Measurements from ENCODE around the gene SLC35G1. TPM values are rescaled to one million over a fixed set of nuclear protein-coding genes. Genes with fewer than 3 reads are reported as not detected.

Gene SLC35G1
- total and polyA plus RNA-seq, 2 experiments from 2014 or later = 5.3 to 6.2 TPM

GRCh38 chr10:93913706-93914105 lies 19.9 kb downstream of the SLC35G1 start:
- H3K79me2 ChIP-seq (ENCODE audit: insufficient read depth) = no peaks in the 10 kb centered on the region
- no peak overlapping the region for H2AFZ ChIP-seq
- H3K27ac ChIP-seq = no peak overlapping the region
- no peaks in the 10 kb centered on the region for H3K9me2 ChIP-seq (ENCODE audit: insufficient read depth)
- no peaks in the 10 kb centered on the region for H4K20me1 ChIP-seq (ENCODE audit: insufficient read depth)
- no peak for DNase-seq
- H3K4me2 ChIP-seq (ENCODE audit: unreplicated experiment) = no peak overlapping the region
- in situ Hi-C loops (cut with MboI) = loop anchor here (10.0 kb wide), 1 partner anchor 411 kb away; no protein-coding TSS in a partner anchor
- H3K4me3 ChIP-seq = no peak overlapping the region
- H3K36me3 ChIP-seq (ENCODE audit: low read depth) = no peaks in the 10 kb centered on the region
- H3F3A ChIP-seq (ENCODE audit: insufficient read depth) = no peaks in the 10 kb centered on the region
- H3K9ac ChIP-seq = no peak overlapping the region
- H3K9me3 ChIP-seq (ENCODE audit: low read depth) = no peaks in the 10 kb centered on the region
- WGBS, 2 experiments (ENCODE audit: low coverage in 1 of 2, low lambda C conversion rate in 2 of 2, missing lambda C conversion rate in 2 of 2) = 66 to 79% methylated on average over 3 of the region's 3 CpGs
- H3K4me1 ChIP-seq (ENCODE audit: insufficient read depth) = no peaks in the 10 kb centered on the region
- no peaks in the 10 kb centered on the region for H3K27me3 ChIP-seq (replicated peaks; ENCODE audit: insufficient read depth)
- no peak for TF ChIP-seq EZH2 (IDR thresholded peaks at IDR 0.05; ENCODE audit: insufficient read depth, poor library complexity, severe bottlenecking)
- TF ChIP-seq EZH2phosphoT487 (IDR thresholded peaks at IDR 0.05; ENCODE audit: insufficient read depth, low read depth) = no peak

- no peak overlapping the region for H3K27ac ChIP-seq
- 82 to 88% methylated on average over 6 of the region's 6 CpGs for WGBS, 2 experiments (ENCODE audit: low coverage in 1 of 2, low lambda C conversion rate in 2 of 2, missing lambda C conversion rate in 2 of 2)
These were observed 21.8 kb downstream of the SLC35G1 start for GRCh38 chr10:93915598-93915997.

GRCh38 chr10:93916257-93917063 lies 22.7 kb downstream of the SLC35G1 start:
- 60 to 61% methylated on average over 8 of the region's 8 CpGs for WGBS, 2 experiments (ENCODE audit: low coverage in 1 of 2, low lambda C conversion rate in 2 of 2, missing lambda C conversion rate in 2 of 2)
- Histone ChIP-seq H3K27ac (no peak overlapping the region), H3K9ac (no peak overlapping the region), H3K4me1 (ENCODE audit: insufficient read depth) (no peaks in the 10 kb centered on the region), H3K9me2 (ENCODE audit: insufficient read depth) (no peaks in the 10 kb centered on the region), H2AFZ (no peak overlapping the region), H3K4me3 (no peak overlapping the region), H3F3A (ENCODE audit: insufficient read depth) (no peaks in the 10 kb centered on the region), H4K20me1 (ENCODE audit: insufficient read depth) (no peaks in the 10 kb centered on the region), H3K79me2 (ENCODE audit: insufficient read depth) (no peaks in the 10 kb centered on the region), H3K27me3 (replicated peaks; ENCODE audit: insufficient read depth) (no peaks in the 10 kb centered on the region), H3K36me3 (ENCODE audit: low read depth) (no peaks in the 10 kb centered on the region), H3K9me3 (ENCODE audit: low read depth) (no peaks in the 10 kb centered on the region), H3K4me2 (ENCODE audit: unreplicated experiment) (no peak overlapping the region)
- in situ Hi-C loops (cut with MboI) = loop anchor here (10.0 kb wide), 1 partner anchor 408 kb away; no protein-coding TSS in a partner anchor
- TF ChIP-seq EZH2phosphoT487 (IDR thresholded peaks at IDR 0.05; ENCODE audit: insufficient read depth, low read depth) (no peak), EZH2 (IDR thresholded peaks at IDR 0.05; ENCODE audit: insufficient read depth, poor library complexity, severe bottlenecking) (no peak)
- peak; percentile 59 for DNase-seq

More at GRCh38 chr10:93915598-93915997, 21.8 kb downstream of the SLC35G1 start:
- H3K4me1 ChIP-seq (ENCODE audit: insufficient read depth) = no peaks in the 10 kb centered on the region
- H3K9me2 ChIP-seq (ENCODE audit: insufficient read depth) = no peaks in the 10 kb centered on the region
- H3K9ac ChIP-seq = no peak overlapping the region
- in situ Hi-C loops (cut with MboI) = loop anchor here (10.0 kb wide), 1 partner anchor 409 kb away; no protein-coding TSS in a partner anchor
- no peaks in the 10 kb centered on the region for H3K9me3 ChIP-seq (ENCODE audit: low read depth)
- H3F3A ChIP-seq (ENCODE audit: insufficient read depth) = no peaks in the 10 kb centered on the region
- H4K20me1 ChIP-seq (ENCODE audit: insufficient read depth) = no peaks in the 10 kb centered on the region
- H3K4me3 ChIP-seq = no peak overlapping the region
- H3K27me3 ChIP-seq (replicated peaks; ENCODE audit: insufficient read depth) = no peaks in the 10 kb centered on the region
- H3K36me3 ChIP-seq (ENCODE audit: low read depth) = no peaks in the 10 kb centered on the region
- H2AFZ ChIP-seq = no peak overlapping the region
- DNase-seq = no peak
- TF ChIP-seq EZH2 (IDR thresholded peaks at IDR 0.05; ENCODE audit: insufficient read depth, poor library complexity, severe bottlenecking) (no peak), EZH2phosphoT487 (IDR thresholded peaks at IDR 0.05; ENCODE audit: insufficient read depth, low read depth) (no peak)
- H3K4me2 ChIP-seq (ENCODE audit: unreplicated experiment) = no peak overlapping the region
- no peaks in the 10 kb centered on the region for H3K79me2 ChIP-seq (ENCODE audit: insufficient read depth)

GRCh38 chr10:93917064-93917391 lies 23.2 kb downstream of the SLC35G1 start:
- TF ChIP-seq EZH2 (IDR thresholded peaks at IDR 0.05; ENCODE audit: insufficient read depth, poor library complexity, severe bottlenecking) (no peak), EZH2phosphoT487 (IDR thresholded peaks at IDR 0.05; ENCODE audit: insufficient read depth, low read depth) (no peak)
- H3K27ac ChIP-seq = no peak overlapping the region
- no peak overlapping the region for H3K9ac ChIP-seq
- H2AFZ ChIP-seq = no peak overlapping the region
- no peaks in the 10 kb centered on the region for H4K20me1 ChIP-seq (ENCODE audit: insufficient read depth)
- no peak overlapping the region for H3K4me2 ChIP-seq (ENCODE audit: unreplicated experiment)
- H3K9me2 ChIP-seq (ENCODE audit: insufficient read depth) = no peaks in the 10 kb centered on the region
- no peaks in the 10 kb centered on the region for H3K36me3 ChIP-seq (ENCODE audit: low read depth)
- no peaks in the 10 kb centered on the region for H3K27me3 ChIP-seq (replicated peaks; ENCODE audit: insufficient read depth)
- H3K4me3 ChIP-seq = no peak overlapping the region
- no peaks in the 10 kb centered on the region for H3K4me1 ChIP-seq (ENCODE audit: insufficient read depth)
- H3K9me3 ChIP-seq (ENCODE audit: low read depth) = no peaks in the 10 kb centered on the region
- H3K79me2 ChIP-seq (ENCODE audit: insufficient read depth) = no peaks in the 10 kb centered on the region
- in situ Hi-C loops (cut with MboI) = loop anchor here (10.0 kb wide), 1 partner anchor 408 kb away; no protein-coding TSS in a partner anchor
- H3F3A ChIP-seq (ENCODE audit: insufficient read depth) = no peaks in the 10 kb centered on the region
- DNase-seq = no peak
- 62 to 74% methylated on average over 10 of the region's 10 CpGs for WGBS, 2 experiments (ENCODE audit: low coverage in 1 of 2, low lambda C conversion rate in 2 of 2, missing lambda C conversion rate in 2 of 2)
